Duodenal mucosa (tissue), 2 donors: ENCODE results near the gene ABCC9.
"Not testable (repeated sequence)": the region's sequence is repeated elsewhere in the genome, so short reads cannot be mapped to it uniquely, and the experiment has no call there.

Experiments
- H3K27ac ChIP-seq: one replicate; pipeline ENCODE4 v1.7.0; 2013; ENCODE audit warnings: low read depth, low read length
- H3K27me3 ChIP-seq, 2 donors: one replicate each; pipeline ENCODE4 v1.7.0; 2013; ENCODE audit warnings: low read length in 2 of 2, control low read depth in 1 of 2; ENCODE audit not compliant: insufficient read depth in 2 of 2, control insufficient read depth in 1 of 2
- H3K36me3 ChIP-seq, 2 donors: one replicate each; pipeline ENCODE4 v1.7.0; 2013; ENCODE audit warnings: low read length in 2 of 2, control low read depth in 1 of 2; ENCODE audit not compliant: insufficient read depth in 2 of 2, control insufficient read depth in 1 of 2
- H3K4me1 ChIP-seq, 2 donors: one replicate each; pipeline ENCODE4 v1.7.0; 2013; ENCODE audit warnings: low read length in 2 of 2, control low read depth in 1 of 2; ENCODE audit not compliant: insufficient read depth in 2 of 2, control insufficient read depth in 1 of 2
- H3K4me3 ChIP-seq, 2 donors: one replicate each; pipeline ENCODE4 v1.7.0; 2013; ENCODE audit warnings: low read length in 2 of 2, low read depth in 1 of 2
- H3K9ac ChIP-seq, 2 donors: one replicate each; pipeline ENCODE4 v1.7.0; 2013; ENCODE audit warnings: low read length in 2 of 2, low read depth in 1 of 2
- H3K9me3 ChIP-seq, 2 donors: one replicate each; pipeline ENCODE4 v1.7.0; 2013; ENCODE audit warnings: low read length in 2 of 2, control low read depth in 1 of 2; ENCODE audit not compliant: control insufficient read depth in 1 of 2

ABCC9 gene

GRCh38 chr12:21813751-21814150 lies 127.5 kb downstream of the ABCC9 start:
- no peaks in the 10 kb centered on the region for H3K36me3 ChIP-seq

DNA sequence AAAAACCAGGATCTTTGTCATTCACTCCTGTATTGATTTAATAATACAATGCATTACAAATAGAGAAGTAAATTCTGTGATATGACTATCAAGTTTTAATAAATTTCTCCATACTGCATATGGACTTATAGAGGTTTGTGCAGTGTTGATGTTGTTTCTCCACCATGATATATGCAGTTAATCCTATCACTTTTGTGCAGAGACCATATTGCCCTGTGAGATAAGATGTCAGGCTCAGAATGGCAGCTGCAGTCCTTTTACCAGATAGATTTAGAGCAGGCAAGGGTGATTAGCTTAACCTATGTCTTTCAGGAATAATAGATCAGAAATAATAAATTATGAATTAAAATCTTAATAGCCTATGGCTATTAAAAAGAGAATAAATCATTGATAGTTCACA lies 128.1 kb downstream of the ABCC9 start:
- Histone ChIP-seq H3K9me3 (no peaks in the 10 kb centered on the region), H3K9ac (no peak overlapping the region), H3K36me3 (no peaks in the 10 kb centered on the region), H3K27ac (no peak overlapping the region), H3K4me1 (no peaks in the 10 kb centered on the region), H3K4me3 (no peak overlapping the region), H3K27me3 (no peaks in the 10 kb centered on the region)

More at GRCh38 chr12:21813751-21814150, 127.5 kb downstream of the ABCC9 start:
- no peak overlapping the region for H3K27ac ChIP-seq
- H3K9me3 ChIP-seq, result no peaks in the 10 kb centered on the region
- no peaks in the 10 kb centered on the region for H3K4me1 ChIP-seq
- H3K9ac ChIP-seq, result no peak overlapping the region
- H3K27me3 ChIP-seq, result no peaks in the 10 kb centered on the region
- no peak overlapping the region for H3K4me3 ChIP-seq

GRCh38 chr12:21812340-21812739 lies 128.9 kb downstream of the ABCC9 start:
- not testable (repeated sequence) for H3K9me3 ChIP-seq, H3K4me3 ChIP-seq, H3K9ac ChIP-seq, H3K27ac ChIP-seq, H3K27me3 ChIP-seq, H3K4me1 ChIP-seq, H3K36me3 ChIP-seq

GRCh38 chr12:21809100-21809499 lies 132.1 kb downstream of the ABCC9 start:
- Histone ChIP-seq H3K9me3 (no peaks in the 10 kb centered on the region), H3K9ac (no peak overlapping the region), H3K4me3 (no peak overlapping the region), H3K4me1 (no peaks in the 10 kb centered on the region), H3K36me3 (no peaks in the 10 kb centered on the region), H3K27ac (no peak overlapping the region), H3K27me3 (no peaks in the 10 kb centered on the region)

DNA sequence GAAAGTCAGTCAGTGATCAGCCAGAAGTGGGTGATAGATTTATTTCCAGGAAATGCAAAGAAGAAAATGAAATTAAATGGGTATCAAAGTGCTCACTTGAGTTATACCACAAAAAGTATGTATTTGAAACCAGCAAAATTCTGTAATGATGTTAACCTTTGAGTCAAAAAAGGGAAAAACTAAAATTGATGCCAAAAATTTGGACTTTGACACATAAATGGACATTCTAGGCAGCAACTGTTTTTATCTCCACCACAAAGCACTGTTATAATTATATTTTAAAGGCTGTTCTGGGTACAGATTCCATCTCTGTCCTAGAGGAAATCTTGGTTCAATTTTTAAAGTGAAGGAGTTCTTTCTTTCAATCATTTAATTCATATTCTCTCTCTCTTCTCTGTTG lies 135.0 kb downstream of the ABCC9 start:
- peaks cover 0 to 8% of the 10 kb centered on the region in 2 donors for H3K4me1 ChIP-seq
- H3K9me3 ChIP-seq, result no peaks in the 10 kb centered on the region
- H3K27ac ChIP-seq, result no peak overlapping the region
- H3K27me3 ChIP-seq, result no peaks in the 10 kb centered on the region
- no peak overlapping the region for H3K4me3 ChIP-seq
- H3K9ac ChIP-seq, result no peak overlapping the region
- no peaks in the 10 kb centered on the region for H3K36me3 ChIP-seq

- Histone ChIP-seq H3K4me3 (no peak overlapping the region), H3K27ac (no peak overlapping the region), H3K27me3 (no peaks in the 10 kb centered on the region), H3K9ac (no peak overlapping the region), H3K36me3 (no peaks in the 10 kb centered on the region), H3K4me1 (peaks cover 5 to 18% of the 10 kb centered on the region in 2 donors), H3K9me3 (no peaks in the 10 kb centered on the region)
Observed at GRCh38 chr12:21801522-21802288, 139.5 kb downstream of the ABCC9 start.

- no peak overlapping the region for H3K4me3 ChIP-seq
- no peaks in the 10 kb centered on the region for H3K9me3 ChIP-seq
- no peaks in the 10 kb centered on the region for H3K27me3 ChIP-seq
- H3K27ac ChIP-seq, result no peak overlapping the region
- no peak overlapping the region for H3K9ac ChIP-seq
- H3K4me1 ChIP-seq, result peaks cover 5 to 18% of the 10 kb centered on the region in 2 donors
- no peaks in the 10 kb centered on the region for H3K36me3 ChIP-seq
Observed at GRCh38 chr12:21800011-21800410, 141.2 kb downstream of the ABCC9 start.

GRCh38 chr12:21797539-21797938 lies 143.7 kb downstream of the ABCC9 start:
- H3K27me3 ChIP-seq, result no peaks in the 10 kb centered on the region
- H3K4me1 ChIP-seq, result peaks cover 5 to 18% of the 10 kb centered on the region in 2 donors
- H3K9me3 ChIP-seq, result no peaks in the 10 kb centered on the region
- H3K4me3 ChIP-seq, result no peak overlapping the region
- H3K36me3 ChIP-seq, result no peaks in the 10 kb centered on the region
- H3K27ac ChIP-seq, result no peak overlapping the region
- H3K9ac ChIP-seq, result no peak overlapping the region

- no peak overlapping the region for H3K9ac ChIP-seq
- no peaks in the 10 kb centered on the region for H3K27me3 ChIP-seq
- no peak overlapping the region for H3K4me3 ChIP-seq
Observed at GRCh38 chr12:21795648-21796328, 145.4 kb downstream of the ABCC9 start.

GRCh38 chr12:21794807-21795595 lies 146.2 kb downstream of the ABCC9 start:
- H3K27me3 ChIP-seq, H3K4me3 ChIP-seq: not testable (repeated sequence)

More at GRCh38 chr12:21795648-21796328, 145.4 kb downstream of the ABCC9 start:
- Histone ChIP-seq H3K36me3 (no peaks in the 10 kb centered on the region), H3K4me1 (peaks cover 3 to 7% of the 10 kb centered on the region in 2 donors), H3K9me3 (no peaks in the 10 kb centered on the region), H3K27ac (no peak overlapping the region)

More at GRCh38 chr12:21794807-21795595, 146.2 kb downstream of the ABCC9 start:
- not testable (repeated sequence) for H3K4me1 ChIP-seq, H3K9ac ChIP-seq, H3K36me3 ChIP-seq, H3K27ac ChIP-seq, H3K9me3 ChIP-seq
